ENCODE results near the gene EYA3.

EYA3 gene

GRCh38 chr1:27992276-27992675 lies 96.1 kb downstream of the EYA3 start:
- no peak overlapping the region for H3K27ac ChIP-seq (ENCODE audit: low read length)
- no peak overlapping the region for H3K9ac ChIP-seq (ENCODE audit: low read length)
- no peaks in the 10 kb centered on the region for H3K27me3 ChIP-seq (replicated peaks; ENCODE audit: insufficient read depth, low read length)
- no peak overlapping the region for H3K4me3 ChIP-seq (ENCODE audit: low read length)
- H3K4me2 ChIP-seq (ENCODE audit: low read depth, low read length): no peak overlapping the region
- no peaks in the 10 kb centered on the region for H3K9me2 ChIP-seq (replicated peaks; ENCODE audit: insufficient read depth, low read length)
- peaks cover 9% of the 10 kb centered on the region; the same call in 1 of the 2 replicates for H3K36me3 ChIP-seq (replicated peaks; ENCODE audit: insufficient read depth, low read length)
- H2AFZ ChIP-seq (ENCODE audit: low read length): no peak overlapping the region
- H4K20me1 ChIP-seq (ENCODE audit: insufficient read depth, low read length): no peaks in the 10 kb centered on the region
- no peak for DNase-seq
- TF ChIP-seq EZH2phosphoT487 (IDR thresholded peaks at IDR 0.05; ENCODE audit: low read length) (no peak), EZH2 (optimal IDR thresholded peaks at IDR 0.05; ENCODE audit: low read depth, low read length) (no peak), CTCF (IDR thresholded peaks at IDR 0.05; ENCODE audit: low read length) (no peak)
- no peaks in the 10 kb centered on the region for H3K9me3 ChIP-seq (replicated peaks; ENCODE audit: insufficient read depth, low read length)
- H3K4me1 ChIP-seq (ENCODE audit: low read length): peaks cover 14% of the 10 kb centered on the region
- no peaks in the 10 kb centered on the region for H3K79me2 ChIP-seq (ENCODE audit: low read length)
- H3F3A ChIP-seq (ENCODE audit: insufficient read depth, low read length): peaks cover 9% of the 10 kb centered on the region

GRCh38 chr1:27990920-27991537 lies 97.4 kb downstream of the EYA3 start:
- H3K36me3 ChIP-seq (replicated peaks; ENCODE audit: insufficient read depth, low read length): peaks cover 6% of the 10 kb centered on the region; the same call in 1 of the 2 replicates
- H3K4me2 ChIP-seq (ENCODE audit: low read depth, low read length): no peak overlapping the region
- H2AFZ ChIP-seq (ENCODE audit: low read length): no peak overlapping the region
- H3K4me1 ChIP-seq (ENCODE audit: low read length): peaks cover 1% of the 10 kb centered on the region
- H3K9ac ChIP-seq (ENCODE audit: low read length): no peak overlapping the region
- no peaks in the 10 kb centered on the region for H3F3A ChIP-seq (ENCODE audit: insufficient read depth, low read length)
- H3K9me2 ChIP-seq (replicated peaks; ENCODE audit: insufficient read depth, low read length): no peaks in the 10 kb centered on the region
- H3K27me3 ChIP-seq (replicated peaks; ENCODE audit: insufficient read depth, low read length): no peaks in the 10 kb centered on the region
- DNase-seq: no peak
- no peak overlapping the region for H3K27ac ChIP-seq (ENCODE audit: low read length)
- no peaks in the 10 kb centered on the region for H3K9me3 ChIP-seq (replicated peaks; ENCODE audit: insufficient read depth, low read length)
- no peak overlapping the region for H3K4me3 ChIP-seq (ENCODE audit: low read length)
- TF ChIP-seq EZH2 (optimal IDR thresholded peaks at IDR 0.05; ENCODE audit: low read depth, low read length) (no peak), EZH2phosphoT487 (IDR thresholded peaks at IDR 0.05; ENCODE audit: low read length) (no peak), CTCF (IDR thresholded peaks at IDR 0.05; ENCODE audit: low read length) (no peak)
- H4K20me1 ChIP-seq (ENCODE audit: insufficient read depth, low read length): no peaks in the 10 kb centered on the region
- no peaks in the 10 kb centered on the region for H3K79me2 ChIP-seq (ENCODE audit: low read length)

GRCh38 chr1:27981145-27981544 lies 107.3 kb downstream of the EYA3 start:
- no peak overlapping the region for H3K27ac ChIP-seq (ENCODE audit: low read length)
- H3K79me2 ChIP-seq (ENCODE audit: low read length): no peaks in the 10 kb centered on the region
- DNase-seq: no peak
- no peaks in the 10 kb centered on the region; the same call in 1 of the 2 replicates for H3F3A ChIP-seq (ENCODE audit: insufficient read depth, low read length)
- no peak overlapping the region for H3K4me3 ChIP-seq (ENCODE audit: low read length)
- no peak overlapping the region for H2AFZ ChIP-seq (ENCODE audit: low read length)
- no peaks in the 10 kb centered on the region for H3K36me3 ChIP-seq (replicated peaks; ENCODE audit: insufficient read depth, low read length)
- no peaks in the 10 kb centered on the region for H3K27me3 ChIP-seq (replicated peaks; ENCODE audit: insufficient read depth, low read length)
- no peaks in the 10 kb centered on the region for H3K9me2 ChIP-seq (replicated peaks; ENCODE audit: insufficient read depth, low read length)
- TF ChIP-seq CTCF (IDR thresholded peaks at IDR 0.05; ENCODE audit: low read length) (no peak), EZH2phosphoT487 (IDR thresholded peaks at IDR 0.05; ENCODE audit: low read length) (no peak), EZH2 (optimal IDR thresholded peaks at IDR 0.05; ENCODE audit: low read depth, low read length) (no peak)
- H3K4me2 ChIP-seq (ENCODE audit: low read depth, low read length): no peak overlapping the region
- no peaks in the 10 kb centered on the region for H3K4me1 ChIP-seq (ENCODE audit: low read length)
- no peaks in the 10 kb centered on the region for H3K9me3 ChIP-seq (replicated peaks; ENCODE audit: insufficient read depth, low read length)
- no peak overlapping the region for H3K9ac ChIP-seq (ENCODE audit: low read length)
- H4K20me1 ChIP-seq (ENCODE audit: insufficient read depth, low read length): no peaks in the 10 kb centered on the region

Data from MM.1S (cell line).